A204.1 (cell line): ENCODE data around the gene ADGRA1.

Experiments
- FAIRE-seq: peaks from 2 replicates; lab custom pipeline; 2012; peaks lifted over from hg19 to GRCh38; lab: Jason Lieb, UNC

ADGRA1 gene

GRCh38 chr10:133180965-133181639, 93.4 kb downstream of the ADGRA1 start:
- no peak for FAIRE-seq
